OCI-LY7 (cell line): ENCODE data around the gene SLC43A2. TPM values are rescaled to one million over a fixed set of nuclear protein-coding genes. Genes with fewer than 3 reads are reported as not detected.

ENCODE experiments used
- BruUV-seq: library from RNA; stranded (reverse); fragments of 400-500 nt; replicated peaks from 2 replicates; lab custom pipeline; 2021; lab: Mats Ljungman, UMichigan
- CTCF ChIA-PET: fragments of 300-600 bp; sonication (Branson Sonifier 250); formaldehyde crosslinking; loops from one replicate; lab custom pipeline; 2022; ENCODE audit warnings: antibody characterized with exemption; ENCODE audit not compliant: unreplicated experiment; lab: Charles Lee
- POLR2A ChIA-PET: fragments of 300-600 bp; sonication (Branson Sonifier 250); formaldehyde crosslinking; loops from one replicate; lab custom pipeline; 2022; ENCODE audit warnings: antibody characterized with exemption; lab: Charles Lee
- DNase-seq: peaks from one replicate; pipeline ENCODE4 v3.0.0-alpha.2; 2015; ENCODE audit warnings: low spot score
- H2AFZ ChIP-seq: fragments of 200-600 bp; sonication (generic), shearing (Covaris generic); 2 replicates; pipeline ENCODE4 v1.6.1; 2014; ENCODE audit warnings: mild to moderate bottlenecking, antibody characterized with exemption, low read length, moderate library complexity
- H3K27ac ChIP-seq: fragments of 200-600 bp; sonication (generic); 2 replicates; pipeline ENCODE4 v1.5.1; 2014; ENCODE audit warnings: mixed run types, low read depth, mild to moderate bottlenecking, moderate library complexity, low read length, inconsistent platforms; ENCODE audit not compliant: poor library complexity, severe bottlenecking
- H3K36me3 ChIP-seq: fragments of 200-600 bp; sonication (generic); 2 replicates; pipeline ENCODE4 v1.6.1; 2014; ENCODE audit warnings: mild to moderate bottlenecking, antibody characterized with exemption, low read length, moderate library complexity, mixed read lengths; ENCODE audit not compliant: insufficient read depth
- H3K4me1 ChIP-seq: fragments of 200-600 bp; sonication (generic); 2 replicates; pipeline ENCODE4 v1.5.1; 2014; ENCODE audit warnings: mild to moderate bottlenecking, low read length; ENCODE audit not compliant: insufficient read depth, poor library complexity, severe bottlenecking
- H3K4me2 ChIP-seq: fragments of 200-600 bp; sonication (generic); 2 replicates; pipeline ENCODE4 v1.6.1; 2014; ENCODE audit warnings: mild to moderate bottlenecking, low read length
- H3K4me3 ChIP-seq: fragments of 200-600 bp; sonication (generic); 2 replicates; pipeline ENCODE4 v1.5.1; 2014; ENCODE audit warnings: mild to moderate bottlenecking, low read depth, low read length; ENCODE audit not compliant: poor library complexity, severe bottlenecking
- H3K79me2 ChIP-seq: fragments of 200-600 bp; sonication (generic); 2 replicates; pipeline ENCODE4 v1.6.1; 2016; ENCODE audit warnings: low read depth, mild to moderate bottlenecking, low read length, moderate library complexity, mixed read lengths; ENCODE audit not compliant: insufficient read depth
- H3K9me2 ChIP-seq: fragments of 200-600 bp; sonication (generic); 2 replicates; pipeline ENCODE4 v1.6.1; 2016; ENCODE audit warnings: mild to moderate bottlenecking, low read length, mixed read lengths; ENCODE audit not compliant: insufficient read depth
- H3K9me3 ChIP-seq: fragments of 200-600 bp; sonication (generic); 2 replicates; pipeline ENCODE4 v1.6.1; 2014; ENCODE audit warnings: mild to moderate bottlenecking, mixed run types, low read length, mixed read lengths
- H4K20me1 ChIP-seq: fragments of 200-600 bp; sonication (generic); 2 replicates; pipeline ENCODE4 v1.6.1; 2014; ENCODE audit warnings: mild to moderate bottlenecking, antibody characterized with exemption, low read length, moderate library complexity, mixed read lengths; ENCODE audit not compliant: insufficient read depth
- EZH2phosphoT487 ChIP-seq: fragments of 200-600 bp; sonication (generic); IDR thresholded peaks from 2 replicates; pipeline ENCODE4 v1.6.1; 2018; ENCODE audit warnings: low read depth, borderline replicate concordance, mild to moderate bottlenecking, mixed run types, antibody characterized with exemption, low read length, moderate library complexity, mixed read lengths
- intact Hi-C: fragments of 100-400 bp; cut with micrococcal nuclease; formaldehyde crosslinking; loops from one replicate; pipeline ENCODE4 v1.10.0; 2022; ENCODE audit not compliant: unreplicated experiment
- total RNA-seq, 2 experiments: library from RNA; depleted of rRNA in 1 of 2; stranded (reverse); fragments of >200 nt in 1 of 2; shearing (Covaris generic) in 1 of 2; gene quantifications; 2 replicates each; pipeline ENCODE4 v1.2.3, GENCODE V29; 2014 to 2022
- TF ChIP-seq, protein P1 (sequence below): fragments of 200-600 bp; sonication (generic); conservative IDR thresholded peaks from 2 replicates; pipeline ENCODE4 v1.5.1; 2014; ENCODE audit warnings: mild to moderate bottlenecking, antibody characterized with exemption, low read length, moderate library complexity, mixed read lengths

The SLC43A2 gene
- total RNA-seq, 2 experiments from 2014 or later: 9.2 to 17.1 TPM

DNA sequence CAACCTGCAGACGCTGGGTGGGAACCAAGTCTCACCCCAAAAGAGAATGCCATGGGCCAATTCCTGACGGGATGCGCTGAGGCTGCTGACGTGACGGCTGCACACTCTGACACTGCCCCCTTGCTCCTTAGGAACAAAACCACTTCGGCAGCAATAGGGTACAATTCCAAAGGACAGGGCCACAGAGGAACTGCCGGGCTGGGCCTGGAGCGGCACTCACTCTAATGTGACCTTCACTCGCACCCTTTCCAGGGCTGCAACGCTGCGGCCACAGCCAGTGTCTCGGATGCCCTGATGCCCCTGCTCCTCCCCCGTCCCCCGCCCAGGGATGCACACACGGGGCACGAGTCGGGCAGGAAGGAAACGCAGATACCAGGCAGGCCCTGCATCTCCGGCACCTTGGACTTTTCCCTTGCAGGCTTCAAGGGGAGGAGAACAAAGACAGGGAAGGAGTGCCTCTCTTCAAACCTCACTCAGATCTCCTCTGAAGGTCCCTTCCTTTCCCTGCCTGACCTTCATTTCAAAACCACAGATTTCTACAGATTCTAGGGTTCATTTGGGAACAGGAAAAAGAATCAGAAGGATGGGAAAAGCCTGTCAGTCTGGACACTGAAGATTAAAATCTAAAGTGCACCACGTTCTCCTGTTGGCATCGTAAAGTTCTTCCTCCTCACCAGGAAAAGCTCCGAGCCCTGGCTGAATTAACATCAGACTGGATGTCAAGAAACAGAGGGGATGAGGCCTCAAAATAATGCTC is 68.4 kb downstream of the SLC43A2 start:
- Histone ChIP-seq H4K20me1 (peaks cover 21% of the 10 kb centered on the region), H3K9me2 (no peaks in the 10 kb centered on the region), H3K27ac (no peak overlapping the region), H2AFZ (no peak overlapping the region), H3K4me3 (no peak overlapping the region), H3K79me2 (no peaks in the 10 kb centered on the region), H3K36me3 (peaks cover 8% of the 10 kb centered on the region; the same call in 1 of the 2 replicates), H3K4me2 (no peak overlapping the region), H3K9me3 (no peaks in the 10 kb centered on the region), H3K4me1 (peaks cover 26% of the 10 kb centered on the region)
- no peak for DNase-seq
- no TSS peak for BruUV-seq
- POLR2A ChIA-PET: no interaction called here
- intact Hi-C loops: loop anchor here (2.0 to 10.0 kb wide), 2 partner anchors 75 to 155 kb away; partner anchors contain the start of gene TLCD2
- CTCF ChIA-PET: interaction anchor here (0.6 kb wide), 1 partner anchor 1225 kb away, joined by 3 read pairs; no protein-coding TSS in a partner anchor
- no peak for TF ChIP-seq EZH2phosphoT487
- TF ChIP-seq, protein P1, sequence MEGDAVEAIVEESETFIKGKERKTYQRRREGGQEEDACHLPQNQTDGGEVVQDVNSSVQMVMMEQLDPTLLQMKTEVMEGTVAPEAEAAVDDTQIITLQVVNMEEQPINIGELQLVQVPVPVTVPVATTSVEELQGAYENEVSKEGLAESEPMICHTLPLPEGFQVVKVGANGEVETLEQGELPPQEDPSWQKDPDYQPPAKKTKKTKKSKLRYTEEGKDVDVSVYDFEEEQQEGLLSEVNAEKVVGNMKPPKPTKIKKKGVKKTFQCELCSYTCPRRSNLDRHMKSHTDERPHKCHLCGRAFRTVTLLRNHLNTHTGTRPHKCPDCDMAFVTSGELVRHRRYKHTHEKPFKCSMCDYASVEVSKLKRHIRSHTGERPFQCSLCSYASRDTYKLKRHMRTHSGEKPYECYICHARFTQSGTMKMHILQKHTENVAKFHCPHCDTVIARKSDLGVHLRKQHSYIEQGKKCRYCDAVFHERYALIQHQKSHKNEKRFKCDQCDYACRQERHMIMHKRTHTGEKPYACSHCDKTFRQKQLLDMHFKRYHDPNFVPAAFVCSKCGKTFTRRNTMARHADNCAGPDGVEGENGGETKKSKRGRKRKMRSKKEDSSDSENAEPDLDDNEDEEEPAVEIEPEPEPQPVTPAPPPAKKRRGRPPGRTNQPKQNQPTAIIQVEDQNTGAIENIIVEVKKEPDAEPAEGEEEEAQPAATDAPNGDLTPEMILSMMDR: no peak

- no peak for TF ChIP-seq EZH2phosphoT487
- TF ChIP-seq, protein P1: no peak
- Histone ChIP-seq H3K79me2 (no peaks in the 10 kb centered on the region), H4K20me1 (peaks cover 21% of the 10 kb centered on the region), H3K4me2 (no peak overlapping the region), H3K4me1 (peaks cover 28% of the 10 kb centered on the region), H3K4me3 (no peak overlapping the region), H3K36me3 (peaks cover 8% of the 10 kb centered on the region; the same call in 1 of the 2 replicates), H3K27ac (no peak overlapping the region), H2AFZ (no peak overlapping the region), H3K9me3 (no peaks in the 10 kb centered on the region), H3K9me2 (no peaks in the 10 kb centered on the region)
- no peak for DNase-seq
- POLR2A ChIA-PET: no interaction called here
- CTCF ChIA-PET: no interaction called here
- no TSS peak for BruUV-seq
- intact Hi-C loops: loop anchor here (2.0 to 10.0 kb wide), 2 partner anchors 75 to 155 kb away; partner anchors contain the start of gene TLCD2
Measured at GRCh38 chr17:1559047-1560043, 69.3 kb downstream of the SLC43A2 start.
